NCI-H1930 (cell line): ENCODE results near the gene CYP2W1.
A peak's percentile ranks its signal among the peaks of the same experiment; 100 is the strongest.
"Not testable (repeated sequence)": the region's sequence is repeated elsewhere in the genome, so short reads cannot be mapped to it uniquely, and the experiment has no call there.

Experiments used
- DNase-seq, 2 experiments: peaks; one replicate each; lab custom pipeline; 2025; lab: John Stamatoyannopoulos, UW

The CYP2W1 gene

DNA sequence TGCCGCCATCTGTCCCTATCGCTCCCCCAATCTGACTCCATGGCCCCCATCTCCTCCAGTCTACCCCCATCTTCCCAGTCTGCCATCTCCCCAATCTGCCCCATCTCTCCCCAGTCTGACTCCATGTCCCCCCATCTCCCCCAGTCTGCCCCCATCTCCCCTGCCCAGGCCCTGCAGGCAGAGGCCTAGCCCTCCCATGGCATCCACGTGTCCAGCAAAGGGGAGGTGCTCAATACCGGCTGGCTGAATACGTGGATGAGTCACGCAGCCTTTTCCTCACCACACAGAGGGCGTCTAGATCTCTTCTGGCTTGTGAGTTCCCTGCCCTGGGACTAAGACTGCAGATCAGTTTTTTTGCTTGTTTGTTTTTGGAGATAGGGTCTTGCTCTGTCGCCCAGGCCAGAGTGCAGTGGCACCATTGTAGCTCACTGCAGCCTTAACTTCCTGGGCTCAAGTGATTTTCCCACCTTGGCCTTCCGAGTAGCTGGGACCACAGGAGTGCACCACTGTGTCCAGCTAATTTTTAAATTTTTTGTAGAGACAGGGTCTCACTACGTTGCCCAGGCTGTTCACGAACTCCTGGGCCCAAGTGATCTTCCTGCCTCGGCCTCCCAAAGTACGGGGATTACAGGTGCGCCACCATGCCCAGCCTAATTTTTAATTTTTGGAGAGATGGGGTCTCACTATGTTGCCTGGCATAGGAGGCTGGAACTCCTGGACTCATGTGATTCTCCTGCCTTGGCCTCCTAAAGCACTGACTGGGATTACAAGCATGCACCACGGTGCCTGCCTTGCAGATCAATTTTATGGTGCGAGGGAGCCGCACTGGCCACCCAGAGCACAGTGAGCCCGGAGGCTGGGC lies 46.0 kb downstream of the CYP2W1 start:
- DNase-seq = peak; percentile 41 to 51

DNA sequence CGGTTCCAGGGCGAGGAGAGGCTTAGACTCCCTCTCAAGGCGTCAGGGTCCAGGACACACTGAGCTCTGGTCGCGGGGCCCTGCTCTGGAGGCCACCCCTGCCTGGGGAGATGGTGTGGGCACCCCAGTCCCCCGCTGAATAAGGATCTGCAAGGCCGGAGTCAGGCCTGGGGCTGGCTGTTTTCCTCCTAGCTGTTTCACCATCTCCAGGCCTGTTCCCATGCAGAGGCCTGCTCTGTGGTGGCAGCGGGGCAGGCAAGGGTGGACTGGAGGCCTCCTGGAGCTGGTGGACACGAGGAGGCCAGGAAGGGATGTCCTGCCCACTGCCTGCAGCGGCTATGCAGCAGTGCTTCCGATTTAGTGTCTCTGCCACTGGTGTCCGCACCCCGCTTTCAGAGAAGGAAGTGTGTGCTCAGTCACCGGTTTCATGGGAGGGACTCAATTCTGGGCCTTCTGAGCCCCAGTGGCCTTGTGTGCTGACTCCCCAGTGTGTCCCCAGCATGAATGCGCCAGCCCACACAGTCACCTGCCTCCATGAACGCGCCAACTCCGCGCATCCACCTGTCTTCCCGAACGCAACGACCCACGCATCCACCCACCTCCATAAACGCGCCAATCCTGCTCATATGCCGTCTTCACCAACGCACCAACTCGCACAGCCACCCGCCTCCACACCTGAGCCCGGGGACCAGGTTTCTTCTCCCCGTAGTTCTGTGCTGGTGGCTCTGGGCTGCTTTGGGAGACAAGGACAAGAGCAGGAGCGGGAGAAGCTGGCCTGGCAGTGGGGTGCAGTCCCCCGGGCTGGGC lies 46.9 kb downstream of the CYP2W1 start:
- DNase-seq = no peak

- DNase-seq = no peak
Observed at GRCh38 chr7:1030444-1031070, 47.6 kb downstream of the CYP2W1 start.

GRCh38 chr7:1031716-1032455 lies 48.9 kb downstream of the CYP2W1 start:
- no peak for DNase-seq

DNA sequence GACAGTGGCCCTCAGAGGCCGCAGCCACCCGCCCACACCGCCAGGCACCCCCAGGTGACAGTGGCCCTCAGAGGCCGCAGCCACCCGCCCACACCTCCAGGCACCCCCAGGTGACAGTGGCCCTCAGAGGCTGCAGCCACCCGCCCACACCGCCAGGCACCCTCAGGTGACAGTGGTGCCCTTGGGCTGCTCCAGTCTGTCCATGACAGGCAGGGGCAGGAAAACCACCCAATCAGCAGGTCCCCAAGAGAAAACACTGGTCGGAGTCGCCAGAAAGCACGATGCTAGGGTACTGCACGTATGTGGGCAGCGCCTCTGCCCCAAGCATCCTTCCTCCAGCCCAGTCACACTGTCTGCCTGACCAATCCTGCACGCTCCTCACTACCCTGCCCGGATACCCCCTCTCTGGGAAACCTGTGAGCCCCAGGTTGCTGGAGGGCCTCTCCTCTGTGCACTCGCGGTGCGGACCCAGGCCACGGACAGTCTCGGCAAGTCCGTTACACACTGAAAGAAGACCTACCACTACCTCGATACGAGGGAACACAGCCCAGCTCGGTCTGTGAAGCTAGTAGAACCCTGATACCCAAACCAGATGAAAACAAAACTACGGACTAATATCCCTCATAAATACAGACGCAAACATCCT lies 49.7 kb downstream of the CYP2W1 start:
- no peak for DNase-seq

DNA sequence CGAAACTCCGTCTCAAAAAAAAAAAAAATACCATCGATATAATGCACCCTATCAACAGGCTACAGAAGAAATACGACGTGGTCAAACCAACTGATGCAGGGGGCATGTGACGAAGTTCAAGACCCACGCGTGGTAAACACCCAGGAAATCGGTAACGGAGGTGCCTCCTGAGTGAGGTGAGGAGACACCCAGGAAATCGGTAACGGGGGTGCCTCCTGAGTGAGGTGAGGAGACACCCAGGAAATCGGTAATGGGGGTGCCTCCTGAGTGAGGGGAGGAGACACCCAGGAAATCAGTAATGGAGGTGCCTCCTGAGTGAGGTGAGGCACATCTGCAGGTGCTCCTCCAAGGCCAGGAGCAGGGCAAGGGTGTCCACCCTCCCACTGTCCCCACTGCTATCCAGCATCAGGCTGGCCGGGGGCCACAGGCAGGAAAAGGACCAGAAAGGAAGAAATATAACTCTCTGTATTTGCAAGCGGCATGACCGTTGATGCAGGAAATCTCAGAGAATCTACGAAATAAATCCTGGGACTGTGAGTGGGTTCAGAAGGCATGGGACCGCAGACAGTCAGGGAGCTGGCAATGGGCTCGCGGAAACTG lies 50.7 kb downstream of the CYP2W1 start:
- no peak for DNase-seq

- DNase-seq = not testable (repeated sequence)
Observed at GRCh38 chr7:1034769-1035168, 51.8 kb downstream of the CYP2W1 start.

GRCh38 chr7:1036164-1036928 lies 53.4 kb downstream of the CYP2W1 start:
- not testable (repeated sequence) for DNase-seq
